ENCODE data around the gene MIF4GD.

GRCh38 chr17:75301049-75301448, 30.0 kb upstream of the MIF4GD start:
- TF ChIP-seq POLR2AphosphoS5 (IDR thresholded peaks at IDR 0.05; ENCODE audit: low read depth, low read length) (no peak), SIN3A (IDR thresholded peaks at IDR 0.05; ENCODE audit: borderline replicate concordance, insufficient read depth, low read length) (no peak), REST (IDR thresholded peaks at IDR 0.05; ENCODE audit: insufficient read depth in 1 of 2, low read depth in 2 of 2, low read length in 2 of 2) (no peak), TAF1 (IDR thresholded peaks at IDR 0.05; ENCODE audit: borderline replicate concordance, insufficient read depth, low read length) (no peak), FOXP2 (optimal IDR thresholded peaks at IDR 0.05; ENCODE audit: borderline replicate concordance, extremely low read depth, extremely low read length, insufficient read depth) (no peak)

All from PFSK-1 (cell line).